ENCODE measurements around the gene FST. TPM values are rescaled to one million over a fixed set of nuclear protein-coding genes. Genes with fewer than 3 reads are reported as not detected.

The FST gene
- total and polyA plus RNA-seq, 2 donors (not counting 1 experiment from before 2014, with no cell fraction given) = 759 to 1,058 TPM

DNA sequence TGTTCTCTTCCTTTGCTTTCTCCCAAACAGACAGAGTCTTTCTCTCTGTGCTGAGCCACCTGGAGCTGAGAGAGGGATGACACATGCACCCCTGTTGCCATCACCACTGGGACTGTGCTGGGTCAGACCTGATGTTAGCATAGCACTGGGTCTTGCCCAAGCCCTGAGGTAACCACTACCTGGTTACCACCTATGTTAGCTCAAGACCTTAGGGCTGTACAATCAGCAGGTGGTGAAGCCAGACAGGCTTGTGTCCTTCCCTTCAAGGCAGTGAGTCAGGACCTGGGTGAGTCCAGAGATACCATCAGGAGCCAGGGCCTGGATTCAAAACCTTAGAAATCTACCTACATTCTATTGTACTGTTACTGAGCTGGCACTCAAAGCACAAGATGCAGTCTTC, 32.1 kb downstream of the FST start:
- Histone ChIP-seq H3K27ac (ENCODE audit: insufficient read depth, low read length) (no peak overlapping the region), H4K20me1 (ENCODE audit: control insufficient read depth, extremely low read depth, insufficient read depth, low read length) (no peaks in the 10 kb centered on the region), H3K27me3 (ENCODE audit: control insufficient read depth, insufficient read depth, low read length) (no peaks in the 10 kb centered on the region), H2AFZ (ENCODE audit: low read length) (no peak overlapping the region), H3K9me3 (ENCODE audit: control insufficient read depth, insufficient read depth, low read depth, low read length) (no peaks in the 10 kb centered on the region), H3K36me3 (ENCODE audit: control insufficient read depth, insufficient read depth, low read length) (no peaks in the 10 kb centered on the region), H3K4me2 (ENCODE audit: extremely low read depth, insufficient read depth, low read length) (no peak overlapping the region), H3K79me2 (ENCODE audit: control insufficient read depth, insufficient read depth, low read length) (no peaks in the 10 kb centered on the region), H3K4me1 (ENCODE audit: control insufficient read depth, extremely low read depth, insufficient read depth, low read length) (no peaks in the 10 kb centered on the region), H3K9ac (ENCODE audit: insufficient read depth, low read length) (no peak overlapping the region), H3K4me3 (replicated peaks in 1 of 4; ENCODE audit: control extremely low read depth in 1 of 4, insufficient read depth in 1 of 4, low read depth in 3 of 4, low read length in 4 of 4) (no peak overlapping the region)
- no peak for TF ChIP-seq EZH2 (IDR thresholded peaks at IDR 0.05; ENCODE audit: low read length, missing control alignments)
- DNase-seq (ENCODE audit: low read depth in 2 of 2) = no peak

DNA sequence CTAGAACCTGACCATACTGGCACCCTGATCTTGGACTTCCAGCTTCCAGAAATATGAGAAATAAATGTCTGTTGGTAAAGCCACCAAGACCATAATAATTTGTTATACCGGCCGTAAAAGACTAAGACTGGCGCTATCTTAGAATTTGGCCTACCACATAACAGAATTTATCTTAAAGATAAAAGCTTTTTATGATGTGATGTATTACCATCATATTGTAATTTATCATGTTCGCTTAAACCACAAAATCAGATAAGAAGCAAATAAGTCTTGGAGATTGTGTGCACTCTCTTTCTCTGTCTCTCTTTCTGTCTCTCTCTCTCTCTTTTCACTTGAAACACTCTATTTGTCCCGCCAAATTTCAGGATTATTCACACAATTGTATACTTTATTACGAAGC, 35.6 kb downstream of the FST start:
- Histone ChIP-seq H3K9me3 (ENCODE audit: control insufficient read depth, insufficient read depth, low read depth, low read length) (no peaks in the 10 kb centered on the region), H2AFZ (ENCODE audit: low read length) (no peak overlapping the region), H3K27ac (ENCODE audit: insufficient read depth, low read length) (no peak overlapping the region), H3K9ac (ENCODE audit: insufficient read depth, low read length) (no peak overlapping the region), H3K79me2 (ENCODE audit: control insufficient read depth, insufficient read depth, low read length) (no peaks in the 10 kb centered on the region), H3K4me2 (ENCODE audit: extremely low read depth, insufficient read depth, low read length) (no peak overlapping the region), H3K4me3 (replicated peaks in 1 of 4; ENCODE audit: control extremely low read depth in 1 of 4, insufficient read depth in 1 of 4, low read depth in 3 of 4, low read length in 4 of 4) (no peak overlapping the region), H3K36me3 (ENCODE audit: control insufficient read depth, insufficient read depth, low read length) (no peaks in the 10 kb centered on the region), H3K27me3 (ENCODE audit: control insufficient read depth, insufficient read depth, low read length) (no peaks in the 10 kb centered on the region), H3K4me1 (ENCODE audit: control insufficient read depth, extremely low read depth, insufficient read depth, low read length) (no peaks in the 10 kb centered on the region), H4K20me1 (ENCODE audit: control insufficient read depth, extremely low read depth, insufficient read depth, low read length) (no peaks in the 10 kb centered on the region)
- TF ChIP-seq, protein P1, sequence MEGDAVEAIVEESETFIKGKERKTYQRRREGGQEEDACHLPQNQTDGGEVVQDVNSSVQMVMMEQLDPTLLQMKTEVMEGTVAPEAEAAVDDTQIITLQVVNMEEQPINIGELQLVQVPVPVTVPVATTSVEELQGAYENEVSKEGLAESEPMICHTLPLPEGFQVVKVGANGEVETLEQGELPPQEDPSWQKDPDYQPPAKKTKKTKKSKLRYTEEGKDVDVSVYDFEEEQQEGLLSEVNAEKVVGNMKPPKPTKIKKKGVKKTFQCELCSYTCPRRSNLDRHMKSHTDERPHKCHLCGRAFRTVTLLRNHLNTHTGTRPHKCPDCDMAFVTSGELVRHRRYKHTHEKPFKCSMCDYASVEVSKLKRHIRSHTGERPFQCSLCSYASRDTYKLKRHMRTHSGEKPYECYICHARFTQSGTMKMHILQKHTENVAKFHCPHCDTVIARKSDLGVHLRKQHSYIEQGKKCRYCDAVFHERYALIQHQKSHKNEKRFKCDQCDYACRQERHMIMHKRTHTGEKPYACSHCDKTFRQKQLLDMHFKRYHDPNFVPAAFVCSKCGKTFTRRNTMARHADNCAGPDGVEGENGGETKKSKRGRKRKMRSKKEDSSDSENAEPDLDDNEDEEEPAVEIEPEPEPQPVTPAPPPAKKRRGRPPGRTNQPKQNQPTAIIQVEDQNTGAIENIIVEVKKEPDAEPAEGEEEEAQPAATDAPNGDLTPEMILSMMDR (conservative IDR thresholded peaks at IDR 0.05 in 1 of 2, IDR thresholded peaks at IDR 0.05 in 1 of 2; ENCODE audit: low read depth in 1 of 2, low read length in 2 of 2) = no peak
- TF ChIP-seq EZH2 (IDR thresholded peaks at IDR 0.05; ENCODE audit: low read length, missing control alignments) = no peak
- DNase-seq (ENCODE audit: low read depth in 2 of 2) = peak in 1 of 2 donors; percentile 61

DNA sequence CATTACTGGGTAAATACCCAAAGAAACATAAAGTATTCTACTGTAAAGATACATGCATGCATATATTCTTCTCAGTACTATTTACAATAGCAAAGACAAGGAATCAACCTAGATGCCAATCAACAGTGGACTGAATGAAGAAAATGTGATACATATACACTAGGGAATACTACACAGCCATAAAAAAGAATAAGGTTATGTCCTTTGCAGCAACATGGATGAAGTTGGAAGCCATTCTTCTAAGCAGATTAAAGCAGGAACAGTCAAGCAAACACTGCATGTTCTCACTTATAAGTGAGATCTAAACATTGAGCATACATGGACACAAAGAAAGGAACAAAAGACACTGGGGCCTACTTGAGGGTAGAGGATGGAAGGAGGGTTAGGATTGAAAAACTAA, 40.4 kb downstream of the FST start:
- no peak for TF ChIP-seq EZH2 (IDR thresholded peaks at IDR 0.05; ENCODE audit: low read length, missing control alignments)
- TF ChIP-seq, protein P1 (conservative IDR thresholded peaks at IDR 0.05 in 1 of 2, IDR thresholded peaks at IDR 0.05 in 1 of 2; ENCODE audit: low read depth in 1 of 2, low read length in 2 of 2) = no peak
- no peaks in the 10 kb centered on the region for H4K20me1 ChIP-seq (ENCODE audit: control insufficient read depth, extremely low read depth, insufficient read depth, low read length)
- no peaks in the 10 kb centered on the region for H3K4me1 ChIP-seq (ENCODE audit: control insufficient read depth, extremely low read depth, insufficient read depth, low read length)
- H3K4me3 ChIP-seq (replicated peaks in 1 of 4; ENCODE audit: control extremely low read depth in 1 of 4, insufficient read depth in 1 of 4, low read depth in 3 of 4, low read length in 4 of 4) = no peak overlapping the region
- no peak overlapping the region for H3K4me2 ChIP-seq (ENCODE audit: extremely low read depth, insufficient read depth, low read length)
- no peaks in the 10 kb centered on the region for H3K27me3 ChIP-seq (ENCODE audit: control insufficient read depth, insufficient read depth, low read length)
- no peak overlapping the region for H2AFZ ChIP-seq (ENCODE audit: low read length)
- no peak overlapping the region for H3K27ac ChIP-seq (ENCODE audit: insufficient read depth, low read length)
- no peaks in the 10 kb centered on the region for H3K36me3 ChIP-seq (ENCODE audit: control insufficient read depth, insufficient read depth, low read length)
- H3K9me3 ChIP-seq (ENCODE audit: control insufficient read depth, insufficient read depth, low read depth, low read length) = no peaks in the 10 kb centered on the region
- DNase-seq (ENCODE audit: low read depth in 2 of 2) = no peak
- no peak overlapping the region for H3K9ac ChIP-seq (ENCODE audit: insufficient read depth, low read length)
- H3K79me2 ChIP-seq (ENCODE audit: control insufficient read depth, insufficient read depth, low read length) = no peaks in the 10 kb centered on the region

Other genes with a start within 250 kb of the FST start
- 95.0 and 147 TPM in 2 replicates for gene NDUFS4, start 80.0 kb downstream of the FST start, total RNA-seq
- 141 and 194 TPM in 2 replicates for gene NDUFS4, start 80.0 kb downstream of the FST start, polyA plus RNA-seq